Prostate gland (tissue), 2 donors: ENCODE results near the gene SOX10.

Experiments
- CTCF ChIP-seq, 4 experiments: fragments of 200-600 bp in 2 of 4; fragments of 450-650 bp in 2 of 4; sonication (generic) in 2 of 4; IDR thresholded peaks; 1 replicate in 3 of 4; 2 replicates in 1 of 4; pipeline ENCODE4 v1.5.1; 2016 to 2019; ENCODE audit warnings: antibody characterized with exemption in 4 of 4, mild to moderate bottlenecking in 2 of 4, moderate library complexity in 2 of 4
- POLR2A ChIP-seq: fragments of 450-650 bp; IDR thresholded peaks from one replicate; pipeline ENCODE4 v1.6.1; 2016; ENCODE audit warnings: antibody characterized with exemption, mild to moderate bottlenecking
- POLR2AphosphoS5 ChIP-seq: sonication (generic); formaldehyde crosslinking; IDR thresholded peaks from one replicate; pipeline ENCODE4 v1.6.1; 2017; ENCODE audit warnings: antibody characterized with exemption

DNA sequence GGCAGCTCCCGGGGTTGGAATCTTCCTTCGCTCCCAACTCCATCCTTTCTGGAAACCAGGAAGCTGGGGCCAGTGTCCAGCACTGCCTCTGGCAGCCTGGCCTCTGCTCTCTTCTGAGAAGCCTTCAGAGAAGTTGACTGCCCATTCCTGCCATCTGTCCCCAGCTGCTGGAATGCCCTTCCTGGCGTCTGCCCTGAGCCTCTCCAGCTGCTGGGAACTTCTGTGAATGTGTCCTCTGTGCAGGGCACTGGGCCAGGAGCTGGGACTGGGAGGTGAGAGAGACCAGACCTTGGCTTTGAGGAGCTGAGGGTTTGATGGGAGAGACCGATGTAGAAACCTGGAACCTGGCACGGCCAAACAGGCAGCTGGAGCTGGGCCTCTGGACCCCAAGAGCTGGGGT lies 5.9 kb upstream of the SOX10 start:
- TF ChIP-seq CTCF (IDR thresholded peaks at IDR 0.05) (no peak), POLR2A (no peak), POLR2AphosphoS5 (no peak)
